BLaER1 treated with 17β-estradiol and CSF1 and Interleukin-3, amounts not matched to agents 10 nM and 100 nM (cell line): ENCODE data around the gene BABAM2.

ENCODE experiments used
- H3K27ac ChIP-seq, 11 experiments: shearing (Covaris generic); formaldehyde crosslinking; 2 replicates each; pipeline ENCODE4 v1.8.1; 2022
- H3K27me3 ChIP-seq, 11 experiments: shearing (Covaris generic); formaldehyde crosslinking; 2 replicates each; pipeline ENCODE4 v1.8.1; 2022
- H3K36me3 ChIP-seq, 11 experiments: shearing (Covaris generic); formaldehyde crosslinking; 2 replicates each; pipeline ENCODE4 v1.8.1; 2022
- H3K4me1 ChIP-seq, 10 experiments: shearing (Covaris generic); formaldehyde crosslinking; 2 replicates each; pipeline ENCODE4 v1.8.1; 2022
- H3K4me2 ChIP-seq, 11 experiments: shearing (Covaris generic); formaldehyde crosslinking; 2 replicates each; pipeline ENCODE4 v1.8.1; 2022
- H3K4me3 ChIP-seq, 10 experiments: shearing (Covaris generic); formaldehyde crosslinking; 2 replicates each; pipeline ENCODE4 v1.8.1; 2022
- H3K9ac ChIP-seq, 11 experiments: shearing (Covaris generic); formaldehyde crosslinking; 2 replicates each; pipeline ENCODE4 v1.8.1; 2022
- H3K9me3 ChIP-seq, 11 experiments: shearing (Covaris generic); formaldehyde crosslinking; replicated peaks in 1 of 11; 2 replicates each; pipeline ENCODE4 v1.8.1; 2022
- H4K20me1 ChIP-seq, 11 experiments: shearing (Covaris generic); formaldehyde crosslinking; 2 replicates each; pipeline ENCODE4 v1.8.1; 2022
- Cebpa-rat ChIP-seq, 11 experiments: shearing (Covaris generic); IDR thresholded peaks; 2 replicates each; pipeline ENCODE4 v1.8.1; 2022

Gene BABAM2

GRCh38 chr2:27954771-27955383, 64.3 kb downstream of the BABAM2 start:
- H3K36me3 ChIP-seq, result peaks cover 0 to 20% (median 8%) of the 10 kb centered on the region in 11 experiments; a peak in 9 of 22 replicates
- TF ChIP-seq Cebpa-rat (IDR thresholded peaks at IDR 0.05), result peak in 10 of 11 experiments; percentile 31 to 99 (median 94); a peak in 18 of 22 replicates
- peak overlapping the region; percentile 58 to 83 (median 74) for H3K4me2 ChIP-seq
- peaks cover 11 to 35% (median 20%) of the 10 kb centered on the region in 11 experiments; a peak in 21 of 22 replicates for H3K9me3 ChIP-seq
- H3K9ac ChIP-seq, result peak overlapping the region; percentile 58 to 84 (median 77)
- H3K27me3 ChIP-seq, result no peaks in the 10 kb centered on the region
- H3K4me3 ChIP-seq, result peak overlapping the region in 2 of 10 experiments; percentile 2 to 11; a peak in 1 of 20 replicates
- peaks cover 65 to 93% (median 76%) of the 10 kb centered on the region in 10 experiments for H3K4me1 ChIP-seq
- no peaks in the 10 kb centered on the region for H4K20me1 ChIP-seq
- H3K27ac ChIP-seq, result peak overlapping the region; percentile 76 to 98 (median 93)

- peak overlapping the region in 2 of 10 experiments; percentile 2 to 11; a peak in 2 of 20 replicates for H3K4me3 ChIP-seq
- H3K9me3 ChIP-seq, result peaks cover 11 to 35% (median 20%) of the 10 kb centered on the region in 11 experiments; a peak in 21 of 22 replicates
- H3K36me3 ChIP-seq, result peaks cover 0 to 20% (median 8%) of the 10 kb centered on the region in 11 experiments; a peak in 9 of 22 replicates
- peak overlapping the region; percentile 58 to 83 (median 74) for H3K4me2 ChIP-seq
- TF ChIP-seq Cebpa-rat (IDR thresholded peaks at IDR 0.05), result no peak; a peak in 1 of 22 replicates
- no peaks in the 10 kb centered on the region for H3K27me3 ChIP-seq
- H3K4me1 ChIP-seq, result peaks cover 71 to 93% (median 81%) of the 10 kb centered on the region in 10 experiments
- H4K20me1 ChIP-seq, result no peaks in the 10 kb centered on the region
- H3K9ac ChIP-seq, result peak overlapping the region; percentile 59 to 84 (median 77); a peak in 21 of 22 replicates
- peak overlapping the region; percentile 76 to 98 (median 93) for H3K27ac ChIP-seq
Measured at GRCh38 chr2:27955384-27956161, 65.0 kb downstream of the BABAM2 start.

GRCh38 chr2:27956888-27957287, 66.4 kb downstream of the BABAM2 start:
- Histone ChIP-seq H3K36me3 (peaks cover 0 to 9% (median 6%) of the 10 kb centered on the region in 11 experiments; a peak in 8 of 22 replicates), H3K9ac (peak overlapping the region in 8 of 11 experiments; percentile 2 to 84 (median 68); a peak in 15 of 22 replicates), H3K4me2 (peak overlapping the region; percentile 29 to 83 (median 74); a peak in 21 of 22 replicates), H3K4me3 (no peak overlapping the region), H3K9me3 (peaks cover 4 to 26% (median 13%) of the 10 kb centered on the region in 11 experiments; a peak in 21 of 22 replicates), H4K20me1 (no peaks in the 10 kb centered on the region), H3K27me3 (no peaks in the 10 kb centered on the region), H3K27ac (peak overlapping the region; percentile 76 to 98 (median 93)), H3K4me1 (peaks cover 76 to 100% (median 94%) of the 10 kb centered on the region in 10 experiments)
- peak in 4 of 11 experiments; percentile 41 to 83 (median 66); a peak in 7 of 22 replicates for TF ChIP-seq Cebpa-rat (IDR thresholded peaks at IDR 0.05)

- peaks cover 66 to 97% (median 82%) of the 10 kb centered on the region in 10 experiments for H3K4me1 ChIP-seq
- H3K9me3 ChIP-seq, result peaks cover 2 to 20% (median 11%) of the 10 kb centered on the region in 11 experiments
- no peak for TF ChIP-seq Cebpa-rat (IDR thresholded peaks at IDR 0.05)
- H3K4me3 ChIP-seq, result no peak overlapping the region
- H4K20me1 ChIP-seq, result no peaks in the 10 kb centered on the region
- H3K27ac ChIP-seq, result peak overlapping the region; percentile 76 to 98 (median 93)
- H3K4me2 ChIP-seq, result peak overlapping the region; percentile 60 to 89 (median 70)
- H3K27me3 ChIP-seq, result no peaks in the 10 kb centered on the region
- H3K36me3 ChIP-seq, result peaks cover 0 to 9% (median 4%) of the 10 kb centered on the region in 11 experiments; a peak in 10 of 22 replicates
- H3K9ac ChIP-seq, result peak overlapping the region; percentile 67 to 82 (median 77)
Measured at GRCh38 chr2:27958711-27959378, 68.3 kb downstream of the BABAM2 start.

GRCh38 chr2:27959496-27959895, 69.0 kb downstream of the BABAM2 start:
- peak overlapping the region; percentile 60 to 89 (median 70) for H3K4me2 ChIP-seq
- H3K27ac ChIP-seq, result peak overlapping the region; percentile 76 to 98 (median 93)
- peak overlapping the region in 2 of 10 experiments; percentile 11 to 25; a peak in 4 of 20 replicates for H3K4me3 ChIP-seq
- H3K27me3 ChIP-seq, result no peaks in the 10 kb centered on the region
- TF ChIP-seq Cebpa-rat (IDR thresholded peaks at IDR 0.05), result peak in 9 of 11 experiments; percentile 54 to 96 (median 88); a peak in 16 of 22 replicates
- peaks cover 59 to 91% (median 75%) of the 10 kb centered on the region in 10 experiments for H3K4me1 ChIP-seq
- H3K36me3 ChIP-seq, result peaks cover 0 to 15% (median 10%) of the 10 kb centered on the region in 11 experiments; a peak in 12 of 22 replicates
- no peaks in the 10 kb centered on the region for H4K20me1 ChIP-seq
- H3K9me3 ChIP-seq, result peaks cover 9 to 27% (median 17%) of the 10 kb centered on the region in 11 experiments
- peak overlapping the region; percentile 67 to 82 (median 77) for H3K9ac ChIP-seq

- no peak for TF ChIP-seq Cebpa-rat (IDR thresholded peaks at IDR 0.05)
- H3K36me3 ChIP-seq, result peaks cover 0 to 20% (median 11%) of the 10 kb centered on the region in 11 experiments; a peak in 12 of 22 replicates
- H3K4me2 ChIP-seq, result peak overlapping the region; percentile 60 to 89 (median 70)
- H3K9me3 ChIP-seq, result peaks cover 17 to 33% (median 24%) of the 10 kb centered on the region in 11 experiments
- peak overlapping the region; percentile 67 to 82 (median 77) for H3K9ac ChIP-seq
- H3K4me3 ChIP-seq, result peak overlapping the region in 2 of 10 experiments; percentile 11 to 25; a peak in 2 of 20 replicates
- no peaks in the 10 kb centered on the region for H3K27me3 ChIP-seq
- H3K4me1 ChIP-seq, result peaks cover 51 to 82% (median 68%) of the 10 kb centered on the region in 10 experiments
- no peaks in the 10 kb centered on the region for H4K20me1 ChIP-seq
- peak overlapping the region; percentile 76 to 98 (median 93) for H3K27ac ChIP-seq
Measured at GRCh38 chr2:27960237-27960912, 69.8 kb downstream of the BABAM2 start.

GRCh38 chr2:27962006-27962405, 71.5 kb downstream of the BABAM2 start:
- Histone ChIP-seq H3K4me2 (peak overlapping the region in 5 of 11 experiments; percentile 67 to 89 (median 80); a peak in 10 of 22 replicates), H3K27ac (peak overlapping the region in 9 of 11 experiments; percentile 19 to 98 (median 91); a peak in 15 of 22 replicates), H3K9me3 (peaks cover 24 to 41% (median 33%) of the 10 kb centered on the region in 11 experiments), H3K27me3 (no peaks in the 10 kb centered on the region), H3K4me1 (peaks cover 34 to 77% (median 52%) of the 10 kb centered on the region in 10 experiments), H4K20me1 (no peaks in the 10 kb centered on the region), H3K36me3 (peaks cover 5 to 27% (median 14%) of the 10 kb centered on the region in 11 experiments; a peak in 19 of 22 replicates), H3K9ac (peak overlapping the region in 3 of 11 experiments; percentile 12 to 52 (median 46); a peak in 4 of 22 replicates), H3K4me3 (no peak overlapping the region)
- TF ChIP-seq Cebpa-rat (IDR thresholded peaks at IDR 0.05), result no peak
